ENCODE data around the gene SPACDR.

Gene SPACDR

GRCh38 chr7:100484673-100485045 is 20.6 kb upstream of the SPACDR start:
- no peak for DNase-seq

GRCh38 chr7:100483722-100484672 is 19.9 kb upstream of the SPACDR start, which contains the start of gene NYAP1:
TSS of gene NYAP1 (plus strand) at chr7:100483927. CDS start at chr7:100485312, 1,385 bp downstream.
- DNase-seq, result peak; percentile 45

GRCh38 chr7:100483090-100483721 is 19.1 kb upstream of the SPACDR start:
- peak; percentile 87 for DNase-seq

GRCh38 chr7:100482728-100483089 is 18.6 kb upstream of the SPACDR start:
- no peak for DNase-seq

- DNase-seq, result no peak
Measured at GRCh38 chr7:100481466-100481865, 17.4 kb upstream of the SPACDR start.

GRCh38 chr7:100478958-100479660 is 15.0 kb upstream of the SPACDR start, which contains the start of gene TSC22D4:
TSS of gene TSC22D4 (minus strand) at chr7:100479214. CDS start at chr7:100478038, 1,176 bp downstream.
- DNase-seq, result peak; percentile 93

- no peak for DNase-seq
Measured at GRCh38 chr7:100477871-100478267, 13.8 kb upstream of the SPACDR start.

- peak; percentile 70 for DNase-seq
Measured at GRCh38 chr7:100476903-100477870, 13.1 kb upstream of the SPACDR start.

- DNase-seq, result no peak
Measured at GRCh38 chr7:100476101-100476780, 12.2 kb upstream of the SPACDR start.

GRCh38 chr7:100475549-100475948 is 11.5 kb upstream of the SPACDR start:
- no peak for DNase-seq

GRCh38 chr7:100472854-100473499 is 8.9 kb upstream of the SPACDR start:
- no peak for DNase-seq

- no peak for DNase-seq
Measured at GRCh38 chr7:100472121-100472851, 8.2 kb upstream of the SPACDR start.

- no peak for DNase-seq
Measured at GRCh38 chr7:100471021-100471420, 7.0 kb upstream of the SPACDR start.

- DNase-seq, result peak; percentile 87
Measured at GRCh38 chr7:100469227-100470044, 5.4 kb upstream of the SPACDR start.

GRCh38 chr7:100467638-100468373 is 3.7 kb upstream of the SPACDR start:
- DNase-seq, result no peak

- DNase-seq, result no peak
Measured at GRCh38 chr7:100466653-100467605, 2.9 kb upstream of the SPACDR start.

- no peak for DNase-seq
Measured at GRCh38 chr7:100465702-100466311, 1.7 kb upstream of the SPACDR start.
